Activated naive CD8-positive, alpha-beta T cell (primary cell): ENCODE results near the gene CYP26B1.

Source experiments
- H3K27ac Mint-ChIP-seq: one replicate; pipeline ENCODE4 v1.8.0; 2021; ENCODE audit warnings: mixed read lengths
- H3K27me3 Mint-ChIP-seq: one replicate; pipeline ENCODE4 v1.8.0; 2021; ENCODE audit warnings: mixed read lengths
- H3K36me3 Mint-ChIP-seq: one replicate; pipeline ENCODE4 v1.8.0; 2021; ENCODE audit warnings: mixed read lengths
- H3K4me1 Mint-ChIP-seq: one replicate; pipeline ENCODE4 v1.8.0; 2021; ENCODE audit warnings: low read depth, mixed read lengths
- H3K4me3 Mint-ChIP-seq: one replicate; pipeline ENCODE4 v1.8.0; 2021; ENCODE audit warnings: mild to moderate bottlenecking, mixed read lengths
- H3K9me3 Mint-ChIP-seq: one replicate; pipeline ENCODE4 v1.8.0; 2021; ENCODE audit warnings: low read depth, mixed read lengths

CYP26B1 gene

GRCh38 chr2:72117029-72117428, 30.6 kb downstream of the CYP26B1 start:
- Mint-ChIP-seq H3K36me3 (no peaks in the 10 kb centered on the region), H3K4me3 (no peak overlapping the region), H3K27ac (no peak overlapping the region), H3K27me3 (peaks cover 7% of the 10 kb centered on the region), H3K9me3 (no peaks in the 10 kb centered on the region), H3K4me1 (no peaks in the 10 kb centered on the region)

- H3K27ac Mint-ChIP-seq, result no peak overlapping the region
- no peaks in the 10 kb centered on the region for H3K36me3 Mint-ChIP-seq
- peaks cover 5% of the 10 kb centered on the region for H3K27me3 Mint-ChIP-seq
- H3K4me1 Mint-ChIP-seq, result no peaks in the 10 kb centered on the region
- no peak overlapping the region for H3K4me3 Mint-ChIP-seq
- H3K9me3 Mint-ChIP-seq, result no peaks in the 10 kb centered on the region
Measured at GRCh38 chr2:72116081-72116533, 31.6 kb downstream of the CYP26B1 start.

- peaks cover 2% of the 10 kb centered on the region for H3K27me3 Mint-ChIP-seq
- no peak overlapping the region for H3K4me3 Mint-ChIP-seq
- no peak overlapping the region for H3K27ac Mint-ChIP-seq
- no peaks in the 10 kb centered on the region for H3K9me3 Mint-ChIP-seq
- H3K36me3 Mint-ChIP-seq, result no peaks in the 10 kb centered on the region
- H3K4me1 Mint-ChIP-seq, result no peaks in the 10 kb centered on the region
Measured at GRCh38 chr2:72115110-72116080, 32.3 kb downstream of the CYP26B1 start.

GRCh38 chr2:72114693-72115051, 33.0 kb downstream of the CYP26B1 start:
- Mint-ChIP-seq H3K4me1 (no peaks in the 10 kb centered on the region), H3K36me3 (no peaks in the 10 kb centered on the region), H3K4me3 (no peak overlapping the region), H3K9me3 (no peaks in the 10 kb centered on the region), H3K27ac (no peak overlapping the region), H3K27me3 (peaks cover 2% of the 10 kb centered on the region)

- H3K4me3 Mint-ChIP-seq, result no peak overlapping the region
- H3K4me1 Mint-ChIP-seq, result no peaks in the 10 kb centered on the region
- H3K27ac Mint-ChIP-seq, result no peak overlapping the region
- no peaks in the 10 kb centered on the region for H3K9me3 Mint-ChIP-seq
- peaks cover 2% of the 10 kb centered on the region for H3K27me3 Mint-ChIP-seq
- H3K36me3 Mint-ChIP-seq, result no peaks in the 10 kb centered on the region
Measured at GRCh38 chr2:72113847-72114692, 33.6 kb downstream of the CYP26B1 start.

GRCh38 chr2:72112981-72113846, 34.4 kb downstream of the CYP26B1 start:
- no peak overlapping the region for H3K27ac Mint-ChIP-seq
- H3K9me3 Mint-ChIP-seq, result no peaks in the 10 kb centered on the region
- no peaks in the 10 kb centered on the region for H3K4me1 Mint-ChIP-seq
- H3K36me3 Mint-ChIP-seq, result no peaks in the 10 kb centered on the region
- no peak overlapping the region for H3K4me3 Mint-ChIP-seq
- H3K27me3 Mint-ChIP-seq, result no peaks in the 10 kb centered on the region

- no peak overlapping the region for H3K4me3 Mint-ChIP-seq
- no peak overlapping the region for H3K27ac Mint-ChIP-seq
- H3K4me1 Mint-ChIP-seq, result no peaks in the 10 kb centered on the region
- H3K9me3 Mint-ChIP-seq, result no peaks in the 10 kb centered on the region
- no peaks in the 10 kb centered on the region for H3K36me3 Mint-ChIP-seq
- H3K27me3 Mint-ChIP-seq, result peaks cover 1% of the 10 kb centered on the region
Measured at GRCh38 chr2:72112401-72112800, 35.3 kb downstream of the CYP26B1 start.

- Mint-ChIP-seq H3K27me3 (peaks cover 3% of the 10 kb centered on the region), H3K4me1 (no peaks in the 10 kb centered on the region), H3K27ac (no peak overlapping the region), H3K9me3 (no peaks in the 10 kb centered on the region), H3K36me3 (no peaks in the 10 kb centered on the region), H3K4me3 (no peak overlapping the region)
Measured at GRCh38 chr2:72111061-72111460, 36.6 kb downstream of the CYP26B1 start.

- H3K27me3 Mint-ChIP-seq, result peaks cover 3% of the 10 kb centered on the region
- H3K9me3 Mint-ChIP-seq, result no peaks in the 10 kb centered on the region
- no peak overlapping the region for H3K4me3 Mint-ChIP-seq
- no peak overlapping the region for H3K27ac Mint-ChIP-seq
- no peaks in the 10 kb centered on the region for H3K36me3 Mint-ChIP-seq
- no peaks in the 10 kb centered on the region for H3K4me1 Mint-ChIP-seq
Measured at GRCh38 chr2:72109904-72110303, 37.8 kb downstream of the CYP26B1 start.

GRCh38 chr2:72109291-72109690, 38.4 kb downstream of the CYP26B1 start:
- Mint-ChIP-seq H3K9me3 (no peaks in the 10 kb centered on the region), H3K27ac (no peak overlapping the region), H3K4me3 (no peak overlapping the region), H3K4me1 (no peaks in the 10 kb centered on the region), H3K36me3 (no peaks in the 10 kb centered on the region), H3K27me3 (peaks cover 3% of the 10 kb centered on the region)

GRCh38 chr2:72108121-72108520, 39.5 kb downstream of the CYP26B1 start:
- H3K4me3 Mint-ChIP-seq, result no peak overlapping the region
- H3K36me3 Mint-ChIP-seq, result no peaks in the 10 kb centered on the region
- no peaks in the 10 kb centered on the region for H3K4me1 Mint-ChIP-seq
- H3K27ac Mint-ChIP-seq, result no peak overlapping the region
- H3K9me3 Mint-ChIP-seq, result no peaks in the 10 kb centered on the region
- H3K27me3 Mint-ChIP-seq, result peaks cover 4% of the 10 kb centered on the region

GRCh38 chr2:72106978-72107377, 40.7 kb downstream of the CYP26B1 start:
- Mint-ChIP-seq H3K4me1 (no peaks in the 10 kb centered on the region), H3K27ac (no peak overlapping the region), H3K9me3 (no peaks in the 10 kb centered on the region), H3K4me3 (no peak overlapping the region), H3K36me3 (no peaks in the 10 kb centered on the region), H3K27me3 (peaks cover 4% of the 10 kb centered on the region)

- H3K27ac Mint-ChIP-seq, result no peak overlapping the region
- H3K36me3 Mint-ChIP-seq, result no peaks in the 10 kb centered on the region
- H3K27me3 Mint-ChIP-seq, result peaks cover 4% of the 10 kb centered on the region
- no peak overlapping the region for H3K4me3 Mint-ChIP-seq
- no peaks in the 10 kb centered on the region for H3K9me3 Mint-ChIP-seq
- H3K4me1 Mint-ChIP-seq, result no peaks in the 10 kb centered on the region
Measured at GRCh38 chr2:72104821-72105588, 42.7 kb downstream of the CYP26B1 start.

GRCh38 chr2:72103690-72104089, 44.0 kb downstream of the CYP26B1 start:
- H3K27me3 Mint-ChIP-seq, result peaks cover 6% of the 10 kb centered on the region
- H3K4me3 Mint-ChIP-seq, result no peak overlapping the region
- H3K4me1 Mint-ChIP-seq, result no peaks in the 10 kb centered on the region
- H3K36me3 Mint-ChIP-seq, result no peaks in the 10 kb centered on the region
- H3K27ac Mint-ChIP-seq, result no peak overlapping the region
- no peaks in the 10 kb centered on the region for H3K9me3 Mint-ChIP-seq
